ENCODE measurements around the gene NSL1.

DNA sequence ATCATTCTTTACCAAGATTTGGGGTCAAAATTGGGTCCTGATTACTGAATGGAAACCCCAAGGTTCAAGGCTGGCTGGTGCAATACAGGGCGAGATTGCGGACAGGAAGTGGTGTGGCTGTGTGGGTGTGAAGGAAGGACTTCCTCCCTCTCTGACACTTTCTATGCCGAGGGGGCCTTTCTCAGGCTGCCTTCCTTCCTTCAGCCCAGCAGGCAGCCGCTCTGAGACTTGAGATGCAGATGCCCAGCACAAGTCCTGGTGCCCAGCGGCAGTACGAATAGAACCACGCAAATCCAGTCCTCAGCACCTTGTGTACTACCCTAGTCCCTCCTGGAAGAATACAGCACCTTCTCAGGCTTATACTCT is 108.2 kb downstream of the NSL1 start:
- TF ChIP-seq EZH2 (IDR thresholded peaks at IDR 0.05; ENCODE audit: low read length, missing control alignments) (no peak), CTCF (conservative IDR thresholded peaks at IDR 0.05 in 1 of 2, IDR thresholded peaks at IDR 0.05 in 1 of 2; ENCODE audit: low read depth in 1 of 2, low read length in 2 of 2) (no peak)

Data from fibroblast of lung (primary cell).